Suprapubic skin (tissue), 3 donors: ENCODE results near the gene LRRC55.

Experiments
- CTCF ChIP-seq, 2 donors: fragments of 200-600 bp in 1 of 2; fragments of 450-650 bp in 1 of 2; sonication (generic) in 1 of 2; IDR thresholded peaks; one replicate each; pipeline ENCODE4 v1.5.1; 2016 to 2019; ENCODE audit warnings: antibody characterized with exemption in 2 of 2, mild to moderate bottlenecking in 1 of 2, moderate library complexity in 1 of 2
- POLR2AphosphoS5 ChIP-seq, 3 donors: sonication (generic); formaldehyde crosslinking; IDR thresholded peaks; one replicate each; pipeline ENCODE4 v1.6.1; 2017; ENCODE audit warnings: antibody characterized with exemption in 3 of 3

DNA sequence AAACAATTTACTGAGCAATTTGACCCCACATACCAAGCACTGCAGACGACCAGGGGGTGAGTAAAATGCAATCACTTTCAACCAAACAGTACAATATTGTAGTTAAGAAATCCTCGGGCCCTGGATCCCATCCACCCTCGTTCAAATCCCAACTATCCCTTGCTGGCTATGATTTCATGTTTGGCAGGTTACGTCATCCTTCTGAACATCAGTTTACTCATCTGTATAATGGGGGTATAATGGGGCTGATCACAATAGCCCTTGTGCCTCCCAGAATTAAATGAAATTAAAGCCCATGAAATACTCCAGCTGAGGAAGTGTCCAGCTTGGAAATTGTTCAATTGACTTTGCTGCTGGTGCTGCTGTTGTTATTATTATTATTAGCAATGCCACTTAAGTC, 34.7 kb downstream of the LRRC55 start:
- no peak for TF ChIP-seq CTCF (IDR thresholded peaks at IDR 0.05)
- no peak for TF ChIP-seq POLR2AphosphoS5 (IDR thresholded peaks at IDR 0.05)
